Measurements from ENCODE around the gene ACLY.
"Not testable (repeated sequence)": the region's sequence is repeated elsewhere in the genome, so short reads cannot be mapped to it uniquely, and the experiment has no call there.

Gene ACLY

GRCh38 chr17:41871789-41872188 is 47.0 kb downstream of the ACLY start:
- no peak for DNase-seq (ENCODE audit: low read depth)

- no peak for DNase-seq (ENCODE audit: low read depth)
Measured at GRCh38 chr17:41870627-41871026, 48.1 kb downstream of the ACLY start.

GRCh38 chr17:41870097-41870496 is 48.7 kb downstream of the ACLY start:
- DNase-seq (ENCODE audit: low read depth), result no peak

DNA sequence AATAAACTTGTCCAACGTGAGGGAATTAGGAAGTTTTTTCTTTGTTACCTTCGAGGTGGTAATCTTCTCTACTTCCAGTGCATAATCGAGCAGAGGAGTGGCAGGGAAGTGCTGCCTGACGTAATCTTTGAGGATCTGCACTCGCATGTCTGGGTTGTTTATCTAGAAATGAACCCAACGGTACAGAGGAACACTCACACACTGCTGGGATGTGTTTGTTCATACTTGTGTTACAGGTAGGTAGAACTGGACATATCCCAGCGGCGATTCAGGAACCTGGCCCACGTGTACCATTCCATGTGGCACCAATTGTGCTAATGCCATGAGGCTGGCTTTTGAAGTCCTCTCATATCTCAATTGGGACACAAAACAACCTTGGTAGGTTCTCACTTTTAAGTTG is 49.3 kb downstream of the ACLY start:
- no peak for DNase-seq (ENCODE audit: low read depth)

- no peak for DNase-seq (ENCODE audit: low read depth)
Measured at GRCh38 chr17:41868568-41868967, 50.2 kb downstream of the ACLY start.

DNA sequence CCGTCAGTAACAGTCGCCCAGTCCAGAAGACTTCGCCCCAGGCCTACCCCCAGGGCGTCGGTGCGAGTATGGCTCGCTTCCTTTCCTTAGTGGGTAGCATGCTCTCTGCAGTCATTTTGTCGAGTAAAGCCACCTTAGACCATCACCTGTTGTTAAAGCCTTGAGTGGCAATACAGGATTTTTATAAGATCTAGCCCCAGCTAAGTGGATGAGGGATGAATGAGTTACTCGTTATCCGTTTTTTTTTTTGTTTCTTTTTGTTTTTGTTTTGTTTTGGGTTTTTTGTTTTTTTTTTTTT is 53.2 kb downstream of the ACLY start:
- no peak for DNase-seq (ENCODE audit: low read depth)

DNA sequence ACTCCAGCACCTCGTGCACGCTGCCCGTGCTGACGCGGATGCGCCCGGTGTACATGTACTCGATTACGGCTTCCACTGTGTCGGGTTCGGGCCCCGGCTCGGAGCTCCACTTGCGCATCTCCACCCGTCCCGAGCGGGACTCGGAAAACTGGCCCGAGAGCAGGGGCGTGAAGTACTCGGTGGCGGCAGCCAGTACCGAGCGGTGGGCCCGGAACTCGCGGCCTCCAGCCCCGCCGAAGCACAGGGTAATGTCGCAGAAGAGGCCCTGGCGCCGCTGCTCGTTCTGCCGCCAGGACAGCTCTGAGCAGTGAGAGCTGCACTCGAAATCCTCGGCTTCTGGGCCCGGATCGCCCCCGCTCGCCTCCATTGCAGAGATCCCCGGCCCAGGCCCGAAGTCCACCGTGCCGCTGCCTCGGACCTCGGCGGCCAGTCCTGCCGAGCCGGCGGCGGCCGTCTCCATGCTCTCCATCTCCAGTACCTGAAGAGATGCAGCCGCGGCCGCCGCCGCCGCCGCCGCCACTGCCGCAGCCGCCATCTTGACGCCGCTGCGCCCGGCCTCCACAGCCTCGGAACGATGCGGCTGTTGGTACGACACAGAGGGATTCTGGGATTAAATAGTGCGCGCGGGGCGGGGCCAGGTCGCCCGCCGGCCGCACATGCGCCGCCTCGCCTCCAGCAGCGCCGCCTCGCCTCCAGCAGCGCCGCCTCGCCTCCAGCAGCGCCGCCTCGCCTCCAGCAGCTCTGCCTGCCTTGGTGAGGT is 53.7 kb downstream of the ACLY start, which contains the start of gene KLHL11:
KLHL11 (minus strand) TSS at position 588 of the 760 bp plus-strand sequence; CDS start at position 535, 53 bp downstream.
- DNase-seq (ENCODE audit: low read depth), result peak; percentile 73

- DNase-seq (ENCODE audit: low read depth), result no peak
Measured at GRCh38 chr17:41864498-41864835, 54.3 kb downstream of the ACLY start.

DNA sequence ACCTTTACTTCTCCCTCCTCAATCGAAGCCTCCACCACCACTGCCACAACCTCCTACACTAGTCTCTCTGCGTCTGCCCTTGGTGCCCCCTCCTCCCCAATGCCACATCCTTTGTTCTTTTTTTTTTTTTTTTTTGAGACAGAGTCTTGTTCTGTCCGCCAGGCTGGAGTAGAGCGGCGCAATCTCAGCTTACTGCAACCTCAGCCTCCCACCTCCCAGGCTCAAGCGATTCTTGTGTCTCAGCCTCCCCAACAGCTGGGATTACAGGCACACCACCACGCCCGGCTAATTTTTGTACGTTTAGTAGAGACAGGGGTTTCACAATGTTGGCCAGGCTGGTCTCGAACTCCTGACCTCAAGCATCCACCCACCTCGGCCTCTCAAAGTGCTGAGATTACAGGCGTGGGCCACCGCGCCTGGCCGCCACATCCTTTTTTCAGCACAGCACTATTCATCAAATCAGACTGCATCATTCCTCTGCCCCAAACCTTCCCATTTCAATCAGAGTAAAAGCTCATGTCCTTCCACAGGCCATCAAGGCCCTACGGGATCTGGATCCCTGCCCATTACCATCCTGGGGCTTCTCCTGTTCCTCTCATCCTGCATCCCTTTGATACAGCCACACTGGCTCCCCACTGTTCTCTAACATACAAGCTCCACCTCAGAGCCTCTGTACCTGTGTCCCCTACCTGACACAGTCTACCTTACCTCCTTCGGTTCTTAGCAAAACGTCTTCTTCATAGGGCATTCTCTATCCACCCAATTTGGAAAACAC is 55.5 kb downstream of the ACLY start:
- no peak for DNase-seq (ENCODE audit: low read depth)

DNA sequence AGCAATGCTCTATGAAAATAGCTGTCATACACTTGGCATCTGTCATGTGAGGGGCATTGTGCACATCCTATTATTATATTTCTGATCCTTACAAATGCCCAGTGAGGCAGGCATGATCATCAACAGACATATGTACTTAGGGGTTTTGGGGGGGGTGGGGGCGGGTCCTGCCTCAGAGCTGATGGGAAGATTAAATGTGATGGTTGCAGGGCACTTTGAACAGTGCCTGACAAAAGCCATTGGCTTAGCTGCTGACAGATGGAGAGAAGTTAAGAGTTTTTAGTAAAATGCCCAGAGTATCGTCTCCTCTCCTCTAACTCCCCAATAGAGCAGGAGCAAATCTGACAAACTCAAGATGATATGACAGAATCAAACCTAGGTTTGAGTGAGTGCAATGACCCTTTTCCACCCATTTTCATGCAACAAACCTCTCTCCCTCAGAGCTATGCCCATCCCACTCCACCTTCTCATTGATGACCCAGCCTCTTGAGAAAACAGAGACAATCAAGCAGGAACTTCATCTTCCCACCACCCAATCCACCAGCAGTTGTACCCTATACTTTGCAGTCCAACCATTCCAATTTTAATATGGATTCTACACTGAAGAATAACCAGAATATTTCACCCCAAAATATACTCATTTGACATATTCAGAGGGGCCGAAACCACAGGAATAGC is 58.4 kb downstream of the ACLY start:
- DNase-seq (ENCODE audit: low read depth), result no peak

DNA sequence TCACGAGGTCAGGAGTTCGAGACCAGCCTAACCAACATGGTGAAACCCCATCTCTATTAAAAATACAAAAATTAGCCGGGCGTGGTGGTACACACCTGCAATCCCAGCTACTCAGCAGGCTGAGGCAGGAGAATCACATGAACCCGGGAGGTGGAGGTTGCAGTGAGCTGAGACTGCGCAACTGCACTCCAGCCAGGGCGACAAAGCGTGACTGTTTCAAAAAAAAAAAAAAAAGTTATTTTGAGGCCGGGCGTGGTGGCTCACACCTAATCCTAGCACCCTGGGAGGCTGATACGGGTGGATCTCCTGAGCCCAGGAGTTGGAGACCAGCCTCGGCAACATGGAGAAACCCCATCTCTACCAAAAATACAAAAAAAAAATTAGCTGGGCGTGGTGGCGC is 67.4 kb downstream of the ACLY start:
- DNase-seq (ENCODE audit: low read depth), result not testable (repeated sequence)

DNA sequence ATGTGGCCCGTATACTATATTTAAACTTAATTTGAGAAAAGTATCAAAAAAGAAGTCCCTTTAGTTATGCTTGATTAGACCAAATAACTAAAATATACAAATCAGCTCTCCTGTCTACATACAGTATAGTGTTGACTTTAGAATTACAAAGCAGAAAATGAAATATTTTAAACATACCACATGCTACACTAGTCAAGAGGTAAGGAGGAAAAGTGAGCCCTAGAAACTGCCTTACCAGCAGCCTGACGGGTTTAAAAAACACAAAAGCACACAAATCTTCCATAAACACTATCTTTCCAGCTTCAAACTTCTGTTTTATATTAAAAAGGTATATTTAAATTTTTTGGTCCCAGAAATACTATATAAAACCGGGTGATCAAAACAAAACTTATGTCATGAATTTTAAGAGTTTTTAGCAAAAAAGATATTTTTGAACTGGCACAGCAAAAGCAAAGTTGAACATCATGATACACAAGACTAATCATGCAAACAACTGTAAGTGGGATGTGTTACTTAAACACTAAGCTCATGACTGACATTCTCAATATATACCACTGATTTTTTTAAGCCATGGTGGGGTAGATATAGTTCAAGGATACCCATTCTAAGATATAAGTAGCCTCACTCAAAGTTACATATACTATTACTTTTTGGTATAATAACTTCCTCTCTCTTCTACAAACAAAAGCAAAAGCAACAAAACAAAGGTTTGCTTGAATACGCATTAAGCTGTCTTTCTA is 69.3 kb downstream of the ACLY start:
- DNase-seq (ENCODE audit: low read depth), result no peak

DNA sequence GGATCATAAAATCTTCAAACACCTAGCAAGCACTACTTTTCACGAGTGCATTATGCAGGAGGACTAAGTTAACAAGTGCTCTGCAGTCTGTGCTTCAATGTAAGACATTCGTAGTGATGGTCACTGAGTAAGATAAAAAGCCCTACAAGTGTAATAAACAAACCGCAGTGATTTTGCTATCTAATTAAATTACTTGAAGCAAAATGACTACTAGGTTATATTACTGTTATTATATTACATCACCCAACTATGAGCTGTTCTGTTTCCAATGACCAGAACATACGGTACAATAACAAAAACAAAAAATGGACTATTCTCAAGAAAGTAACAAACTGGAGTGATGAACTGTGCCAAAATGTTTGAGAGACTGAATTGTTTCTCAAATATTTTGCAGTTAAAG is 70.0 kb downstream of the ACLY start:
- DNase-seq (ENCODE audit: low read depth), result no peak

GRCh38 chr17:41844971-41845370 is 73.8 kb downstream of the ACLY start:
- no peak for DNase-seq (ENCODE audit: low read depth)

GRCh38 chr17:41840781-41841180 is 78.0 kb downstream of the ACLY start:
- not testable (repeated sequence) for DNase-seq (ENCODE audit: low read depth)

DNA sequence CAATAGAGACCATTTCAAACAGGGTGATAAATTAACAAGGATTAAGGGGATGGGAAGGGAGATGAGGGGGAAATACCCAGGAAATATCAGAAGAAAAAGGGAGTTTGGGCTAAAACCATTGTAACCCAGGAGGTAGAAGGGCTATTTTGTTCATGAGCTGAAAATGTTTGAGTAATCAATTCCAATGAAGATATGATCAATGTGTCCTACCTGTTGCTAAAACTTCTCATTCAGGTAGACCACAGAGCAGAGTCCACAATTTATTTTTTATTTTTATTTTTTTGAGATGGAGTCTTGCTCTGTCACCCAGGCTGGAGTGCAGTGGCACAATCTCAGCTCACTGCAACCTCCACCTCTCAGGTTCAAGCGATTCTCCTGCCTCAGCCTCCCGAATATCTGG is 79.3 kb downstream of the ACLY start:
- DNase-seq (ENCODE audit: low read depth), result not testable (repeated sequence)

GRCh38 chr17:41837761-41838538 is 80.8 kb downstream of the ACLY start, which contains the start of gene KLHL10:
TSS of gene KLHL10 (plus strand) at chr17:41837825. CDS start at chr17:41837933, 108 bp downstream.
- DNase-seq (ENCODE audit: low read depth), result no peak

- no peak for DNase-seq (ENCODE audit: low read depth)
Measured at GRCh38 chr17:41836550-41837196, 82.1 kb downstream of the ACLY start.

DNA sequence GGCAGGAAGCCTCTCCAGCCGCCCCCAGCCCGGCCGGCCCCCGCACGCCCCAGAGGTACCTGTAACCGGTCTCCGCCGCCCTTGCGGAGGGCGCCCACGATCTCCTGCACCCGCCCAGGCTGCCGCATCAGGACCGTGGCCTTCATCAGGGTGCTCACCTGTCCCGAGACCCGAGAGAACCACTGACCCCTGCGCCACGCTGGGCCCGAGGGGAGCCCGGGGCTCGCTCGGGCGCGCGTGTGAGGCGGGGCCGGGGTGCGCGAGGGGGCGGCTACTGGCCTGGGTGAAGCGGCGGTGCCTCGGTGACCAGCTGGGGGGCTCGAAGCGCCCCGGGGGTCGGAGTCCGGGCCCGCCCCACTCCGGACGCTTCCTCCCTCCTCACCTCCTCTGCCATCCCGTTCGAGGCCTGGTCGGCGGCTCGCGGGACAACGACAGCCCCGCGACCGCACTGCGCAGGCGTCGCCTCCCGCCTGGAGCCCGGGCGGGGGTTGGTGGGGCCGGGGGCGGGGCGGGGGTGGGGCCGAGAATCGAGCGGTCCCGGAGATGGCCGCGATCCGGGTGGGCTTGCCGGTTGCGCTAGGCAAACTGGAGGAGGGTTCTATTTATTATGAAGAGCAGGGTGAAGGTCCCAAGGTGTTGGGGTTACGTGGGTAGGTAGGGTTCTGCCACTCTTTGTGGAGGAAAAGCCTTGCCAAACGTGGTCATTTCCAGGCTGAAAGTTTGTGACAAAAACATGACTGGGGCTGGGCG is 82.8 kb downstream of the ACLY start, which contains the start of gene NT5C3B:
NT5C3B (minus strand) TSS at position 433 of the 750 bp plus-strand sequence; CDS start at position 394, 39 bp downstream.
- peak; percentile 22 for DNase-seq (ENCODE audit: low read depth)

DNA sequence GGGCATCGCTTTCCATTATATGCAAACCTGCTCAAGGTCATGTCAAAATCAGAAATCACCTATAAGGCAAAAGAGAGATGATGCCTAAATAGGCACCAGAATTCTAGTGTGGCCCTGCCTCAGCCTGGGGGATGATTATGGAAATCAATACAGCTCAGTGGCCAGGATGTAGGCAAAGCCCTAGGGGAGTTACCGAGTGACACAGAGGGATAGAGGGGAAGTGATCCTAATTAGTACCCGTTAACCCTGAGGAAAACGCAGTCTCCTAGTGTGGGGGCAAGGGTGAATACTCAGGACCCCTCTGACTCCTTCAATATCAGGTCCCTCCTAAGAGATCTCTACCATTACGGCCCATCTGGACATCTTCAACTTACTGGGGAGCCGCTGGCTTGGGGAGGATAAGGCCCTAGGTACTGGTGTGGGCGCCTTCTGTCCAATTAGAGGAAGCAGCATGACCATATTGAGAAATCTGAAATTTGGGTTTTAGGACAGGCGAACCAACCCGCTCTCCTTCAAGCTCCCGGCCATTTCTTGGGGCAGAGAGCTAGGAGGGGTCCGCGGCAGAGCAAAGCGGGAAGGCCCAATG is 83.4 kb downstream of the ACLY start:
- DNase-seq (ENCODE audit: low read depth), result no peak

All from stimulated activated CD8-positive, alpha-beta memory T cell treated with anti-CD3 and anti-CD28 coated beads, Interleukin-15, amount 100 ng/mL, for 1 hour (primary cell).